ENCODE measurements around the gene CALN1.

CALN1 gene

GRCh38 chr7:71911051-71911450, 501.1 kb downstream of the CALN1 start:
- Histone ChIP-seq H3K36me3 (no peaks in the 10 kb centered on the region), H3K9me3 (no peaks in the 10 kb centered on the region), H3K4me3 (ENCODE audit: low read depth, low read length) (no peak overlapping the region), H3K27me3 (no peaks in the 10 kb centered on the region), H3K4me1 (no peaks in the 10 kb centered on the region)
- TF ChIP-seq CTCF (IDR thresholded peaks at IDR 0.05; ENCODE audit: low read depth, low read length) = no peak
- no peak for DNase-seq

- DNase-seq = no peak
- Histone ChIP-seq H3K4me3 (ENCODE audit: low read depth, low read length) (no peak overlapping the region), H3K27me3 (no peaks in the 10 kb centered on the region), H3K36me3 (no peaks in the 10 kb centered on the region), H3K4me1 (no peaks in the 10 kb centered on the region), H3K9me3 (no peaks in the 10 kb centered on the region)
- no peak for TF ChIP-seq CTCF (IDR thresholded peaks at IDR 0.05; ENCODE audit: low read depth, low read length)
Observed at GRCh38 chr7:71905821-71906220, 506.3 kb downstream of the CALN1 start.

- Histone ChIP-seq H3K4me3 (ENCODE audit: low read depth, low read length) (no peak overlapping the region), H3K36me3 (no peaks in the 10 kb centered on the region), H3K4me1 (no peaks in the 10 kb centered on the region), H3K27me3 (no peaks in the 10 kb centered on the region), H3K9me3 (no peaks in the 10 kb centered on the region)
- TF ChIP-seq CTCF (IDR thresholded peaks at IDR 0.05; ENCODE audit: low read depth, low read length) = no peak
- DNase-seq = no peak
Observed at GRCh38 chr7:71904484-71904883, 507.7 kb downstream of the CALN1 start.

- no peaks in the 10 kb centered on the region for H3K36me3 ChIP-seq
- no peak overlapping the region for H3K4me3 ChIP-seq (ENCODE audit: low read depth, low read length)
- DNase-seq = no peak
- H3K9me3 ChIP-seq = no peaks in the 10 kb centered on the region
- no peaks in the 10 kb centered on the region for H3K27me3 ChIP-seq
- no peaks in the 10 kb centered on the region for H3K4me1 ChIP-seq
- no peak for TF ChIP-seq CTCF (IDR thresholded peaks at IDR 0.05; ENCODE audit: low read depth, low read length)
Observed at GRCh38 chr7:71900556-71900955, 511.6 kb downstream of the CALN1 start.

- H3K4me1 ChIP-seq = no peaks in the 10 kb centered on the region
- no peak for TF ChIP-seq CTCF (IDR thresholded peaks at IDR 0.05; ENCODE audit: low read depth, low read length)
- no peaks in the 10 kb centered on the region for H3K36me3 ChIP-seq
- no peak overlapping the region for H3K4me3 ChIP-seq (ENCODE audit: low read depth, low read length)
- H3K27me3 ChIP-seq = no peaks in the 10 kb centered on the region
- no peaks in the 10 kb centered on the region for H3K9me3 ChIP-seq
- DNase-seq = no peak
Observed at GRCh38 chr7:71896535-71896934, 515.6 kb downstream of the CALN1 start.

GRCh38 chr7:71886046-71886445, 526.1 kb downstream of the CALN1 start:
- H3K9me3 ChIP-seq = no peaks in the 10 kb centered on the region; the same call in 1 of the 2 replicates
- H3K27me3 ChIP-seq = no peaks in the 10 kb centered on the region
- no peak for DNase-seq
- H3K4me3 ChIP-seq (ENCODE audit: low read depth, low read length) = no peak overlapping the region
- H3K4me1 ChIP-seq = no peaks in the 10 kb centered on the region
- H3K36me3 ChIP-seq = no peaks in the 10 kb centered on the region
- TF ChIP-seq CTCF (IDR thresholded peaks at IDR 0.05; ENCODE audit: low read depth, low read length) = no peak
